HG03575 (cell line): Measurements from ENCODE around the gene EXOC3L2.

ENCODE experiments used
- ATAC-seq: cut with Tn5 transposase; IDR thresholded peaks from one replicate; pipeline ENCODE4 v1.9.1; 2021; ENCODE audit not compliant: unreplicated experiment, insufficient number of reproducible peaks, low FRiP score; ENCODE audit errors: extremely low read depth

Gene EXOC3L2

GRCh38 chr19:45189971-45190370 lies 55.2 kb downstream of the EXOC3L2 start:
- ATAC-seq = no peak

DNA sequence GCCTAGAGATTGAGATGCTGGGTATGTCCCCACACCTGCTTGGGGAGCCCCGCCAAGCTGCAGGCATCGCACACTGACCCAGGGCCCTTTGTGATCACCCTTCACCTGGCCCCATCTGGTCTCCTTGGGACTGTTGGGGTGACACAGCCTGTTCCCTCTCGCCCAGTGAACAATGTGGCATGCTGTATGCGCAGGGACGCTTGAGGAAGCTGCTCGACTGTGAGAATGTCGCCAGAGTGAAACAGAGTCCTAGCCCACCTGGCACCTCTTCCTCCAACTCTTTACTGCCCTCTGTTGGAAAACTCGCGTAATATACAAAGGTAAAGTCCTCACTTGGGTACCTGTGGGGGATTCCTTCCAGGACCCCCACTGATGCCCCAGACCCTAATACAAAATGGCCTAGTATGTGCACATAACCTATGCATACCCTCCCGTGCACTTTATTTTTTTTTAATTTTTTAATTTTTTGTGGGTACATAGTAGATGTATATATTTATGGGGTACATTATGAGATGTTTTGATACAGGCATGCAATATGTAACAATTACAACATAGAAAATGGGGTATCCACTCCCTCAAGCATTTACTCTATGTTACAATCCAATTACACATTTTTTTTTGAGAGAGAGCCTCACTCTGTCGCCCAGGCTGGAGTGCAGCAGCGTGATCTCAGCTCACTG lies 57.6 kb downstream of the EXOC3L2 start:
- no peak for ATAC-seq

DNA sequence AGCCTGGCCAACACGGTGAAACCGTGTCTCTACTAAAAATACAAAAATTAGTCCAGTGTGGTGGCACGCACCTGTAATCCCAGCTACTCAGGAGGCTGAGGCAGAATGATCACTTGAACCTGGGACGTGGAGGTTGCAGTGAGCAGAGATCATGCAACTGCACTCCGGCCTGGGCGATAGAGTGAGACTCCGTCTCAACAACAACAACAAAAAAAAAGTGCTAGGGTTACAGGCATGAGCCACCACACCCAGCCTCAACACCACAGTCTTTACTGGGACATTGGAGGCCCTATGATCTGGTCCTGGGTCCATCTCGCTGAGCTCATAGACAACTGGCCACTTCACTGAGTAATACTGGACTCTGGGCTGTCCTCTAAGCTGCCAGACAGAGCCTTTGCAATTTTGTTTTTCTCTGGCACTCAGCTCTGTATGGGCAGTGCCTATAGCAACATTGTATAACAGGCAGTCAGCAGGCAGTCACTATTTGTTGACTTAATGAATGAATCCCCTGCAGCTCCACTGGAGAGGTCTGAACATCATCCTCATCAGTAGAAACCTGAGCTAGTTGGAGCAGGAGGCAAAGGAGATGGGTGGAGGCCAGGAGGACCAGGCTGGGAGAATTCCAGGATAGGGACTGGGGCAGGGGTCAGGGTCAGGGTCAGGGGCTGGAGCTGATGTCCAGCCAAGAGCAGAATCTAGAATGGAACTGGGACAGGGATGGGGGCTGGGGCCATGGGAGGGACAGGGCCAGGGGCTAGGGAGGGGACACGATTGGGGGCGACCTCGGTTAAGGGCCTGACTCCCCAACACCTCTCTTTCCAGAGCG lies 58.5 kb downstream of the EXOC3L2 start:
- no peak for ATAC-seq

- ATAC-seq = no peak
Measured at GRCh38 chr19:45184115-45184514, 61.1 kb downstream of the EXOC3L2 start.

GRCh38 chr19:45182758-45183157 lies 62.4 kb downstream of the EXOC3L2 start:
- no peak for ATAC-seq

GRCh38 chr19:45180936-45181335 lies 64.3 kb downstream of the EXOC3L2 start:
- ATAC-seq = no peak

DNA sequence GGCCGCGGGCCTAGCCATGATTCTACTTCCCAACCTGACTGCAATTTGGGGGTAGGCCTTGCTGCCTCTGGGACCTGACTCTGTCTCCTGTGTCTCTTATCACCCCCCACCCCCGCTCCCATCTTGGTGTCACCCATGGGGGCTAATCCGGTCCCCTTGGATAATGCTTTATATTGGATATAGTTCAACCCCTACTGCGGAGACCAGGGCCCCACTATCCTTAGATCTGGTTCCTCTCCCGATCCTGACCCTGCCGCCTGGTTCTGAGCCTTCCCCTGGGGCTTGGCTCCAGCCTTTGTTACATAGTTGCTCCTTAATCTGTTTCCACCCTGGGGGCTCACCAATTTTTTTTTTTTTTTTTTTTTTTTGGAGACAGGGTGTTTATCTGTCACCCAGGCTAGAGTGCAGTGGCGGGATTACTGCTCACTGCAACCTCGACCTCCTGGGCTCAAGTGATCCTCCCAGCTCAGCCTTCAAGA lies 65.3 kb downstream of the EXOC3L2 start:
- ATAC-seq = no peak

DNA sequence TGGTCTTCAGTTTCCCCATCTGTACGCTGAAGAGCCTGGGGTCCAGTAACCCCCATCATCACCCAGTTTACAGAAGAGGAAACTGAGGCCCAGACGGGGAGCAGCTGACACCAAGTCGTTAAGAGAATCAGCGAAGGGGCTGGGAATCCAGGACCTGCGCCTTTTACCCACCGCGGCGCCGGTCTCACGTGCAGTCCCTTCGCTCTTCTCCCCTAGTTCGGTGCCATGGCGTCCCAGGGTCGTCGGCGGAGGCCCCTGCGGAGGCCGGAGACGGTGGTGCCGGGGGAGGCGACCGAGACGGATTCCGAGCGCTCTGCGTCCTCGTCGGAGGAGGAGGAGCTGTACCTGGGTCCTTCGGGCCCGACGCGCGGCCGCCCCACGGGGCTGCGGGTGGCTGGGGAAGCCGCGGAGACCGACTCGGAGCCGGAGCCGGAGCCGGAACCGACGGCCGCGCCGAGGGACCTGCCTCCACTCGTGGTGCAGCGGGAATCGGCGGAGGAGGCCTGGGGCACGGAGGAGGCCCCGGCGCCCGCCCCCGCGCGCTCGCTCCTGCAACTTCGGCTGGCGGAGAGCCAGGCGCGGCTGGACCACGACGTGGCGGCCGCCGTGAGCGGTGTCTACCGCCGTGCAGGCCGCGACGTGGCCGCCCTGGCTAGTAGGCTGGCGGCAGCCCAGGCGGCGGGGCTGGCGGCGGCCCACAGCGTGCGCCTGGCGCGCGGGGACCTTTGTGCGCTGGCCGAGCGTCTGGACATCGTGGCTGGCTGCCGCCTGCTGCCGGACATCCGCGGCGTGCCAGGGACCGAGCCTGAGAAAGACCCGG lies 65.9 kb downstream of the EXOC3L2 start:
- no peak for ATAC-seq

- peak; percentile 65 for ATAC-seq
Measured at GRCh38 chr19:45178262-45179071, 66.7 kb downstream of the EXOC3L2 start, which contains the start of gene BLOC1S3. BLOC1S3 (plus strand) TSS chr19:45178784; CDS start chr19:45179297, 513 bp downstream.

- no peak for ATAC-seq
Measured at GRCh38 chr19:45177817-45178261, 67.4 kb downstream of the EXOC3L2 start, which contains the start of gene TRAPPC6A. TRAPPC6A (minus strand) TSS chr19:45178237; CDS start chr19:45178218, 19 bp downstream.

- ATAC-seq = no peak
Measured at GRCh38 chr19:45175515-45176345, 69.5 kb downstream of the EXOC3L2 start.

DNA sequence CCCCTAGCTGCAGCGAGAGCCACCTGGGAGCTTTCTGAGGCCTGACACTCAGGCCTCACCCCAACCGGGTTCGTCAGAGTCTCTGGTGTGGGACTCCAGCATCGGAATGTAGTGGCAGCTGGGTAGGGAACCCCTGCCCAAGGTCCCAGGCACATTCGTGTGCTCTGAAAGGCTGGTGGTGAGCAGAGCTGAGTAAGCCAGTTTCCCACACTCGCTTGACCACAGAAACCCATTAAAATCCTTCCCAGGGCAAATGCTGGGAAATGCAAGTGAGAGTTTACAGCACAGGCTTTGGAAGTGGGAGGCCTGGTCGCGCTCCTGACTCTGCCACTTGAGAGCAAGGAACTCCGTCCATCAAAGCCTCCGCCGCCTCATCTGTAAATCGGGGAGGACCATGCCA lies 71.4 kb downstream of the EXOC3L2 start:
- ATAC-seq = no peak

- ATAC-seq = no peak
Measured at GRCh38 chr19:45172611-45173208, 72.5 kb downstream of the EXOC3L2 start.

DNA sequence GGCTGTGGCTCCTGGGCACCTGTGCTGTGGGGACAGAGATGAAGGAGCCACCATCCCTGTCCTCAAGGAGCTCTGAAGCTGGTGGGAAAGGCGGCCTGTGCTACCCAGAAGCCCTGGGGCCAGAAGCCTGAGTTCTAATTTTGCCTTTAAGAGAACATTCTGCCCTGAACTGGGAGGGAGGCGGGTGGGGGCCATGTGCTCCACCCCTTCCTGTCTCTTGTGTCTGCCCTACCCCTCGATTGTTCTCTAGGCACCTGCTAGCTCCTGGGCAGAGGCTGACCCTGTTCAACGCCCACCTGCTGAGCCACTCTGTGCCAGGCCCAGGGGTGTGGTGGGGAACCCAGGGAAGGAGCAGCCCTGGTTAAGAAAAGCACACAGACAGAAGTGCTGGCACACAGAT lies 73.0 kb downstream of the EXOC3L2 start:
- no peak for ATAC-seq

GRCh38 chr19:45171211-45171623 lies 74.0 kb downstream of the EXOC3L2 start:
- no peak for ATAC-seq

DNA sequence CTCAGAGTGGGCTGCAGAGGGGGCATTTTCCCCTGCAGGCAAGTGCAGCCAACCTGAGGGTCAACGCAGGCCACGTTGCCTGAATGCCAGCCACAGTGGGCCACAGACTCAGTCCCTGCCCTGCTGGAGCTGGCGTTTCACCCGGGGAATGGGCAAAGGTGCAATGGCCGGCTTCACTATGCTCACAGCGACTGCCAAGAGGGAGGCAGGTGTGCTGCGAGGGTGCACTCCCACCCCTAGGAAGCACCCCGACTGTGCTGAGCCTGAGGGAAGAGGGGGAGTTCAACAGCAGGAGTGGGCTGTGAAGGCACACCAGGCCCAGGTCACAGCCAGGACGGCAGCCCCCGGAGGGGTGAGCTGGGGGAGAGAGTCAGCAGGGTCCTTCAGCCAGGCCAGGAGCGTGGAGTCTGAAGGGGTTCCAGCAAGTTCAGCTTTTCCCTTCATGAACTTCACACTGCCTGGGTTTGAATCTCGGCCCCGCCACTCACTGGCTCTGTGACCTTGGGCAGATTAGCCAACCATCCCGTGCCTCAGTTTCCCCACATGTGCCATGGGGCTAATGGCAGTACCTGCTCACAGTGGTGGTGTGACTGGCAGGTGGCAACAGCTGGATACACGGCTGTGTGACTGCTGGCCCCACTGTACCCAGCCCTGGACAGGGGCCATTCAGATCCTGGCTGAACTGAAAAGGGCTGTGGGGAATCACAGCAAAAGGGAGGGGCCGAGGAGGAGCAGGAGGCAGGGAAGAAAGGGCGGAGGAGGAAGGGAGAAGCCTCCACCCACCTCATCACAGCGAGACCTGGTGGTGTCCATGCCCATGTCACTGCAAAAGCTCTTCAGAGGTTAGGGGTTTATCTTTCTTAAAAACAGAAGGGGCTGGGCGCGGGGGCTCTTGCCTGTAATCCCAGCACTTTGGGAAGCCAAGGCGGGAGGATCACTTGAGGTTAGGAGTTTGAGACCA lies 74.8 kb downstream of the EXOC3L2 start:
- no peak for ATAC-seq
